GM23338 (cell line): ENCODE data around the gene ADAMTS7. TPM values are rescaled to one million over a fixed set of nuclear protein-coding genes. Genes with fewer than 3 reads are reported as not detected.
A peak's percentile ranks its signal among the peaks of the same experiment; 100 is the strongest.
"Not testable (repeated sequence)": the region's sequence is repeated elsewhere in the genome, so short reads cannot be mapped to it uniquely, and the experiment has no call there.

Experiments
- ATAC-seq: fragments of 200-7000 bp; cut with Tn5 transposase; 3 replicates; pipeline ENCODE4 v1.9.1; 2020
- DNase-seq: peaks from one replicate; pipeline ENCODE4 v3.0.0-alpha.2; 2015; ENCODE audit warnings: low spot score
- H2AFZ ChIP-seq: fragments of 200-600 bp; sonication (generic); 2 replicates; pipeline ENCODE4 v1.8.0; 2016; ENCODE audit warnings: antibody characterized with exemption, mild to moderate bottlenecking, moderate library complexity
- H3F3A ChIP-seq: fragments of 200-600 bp; sonication (generic); replicated peaks from 2 replicates; pipeline ENCODE4 v1.8.0; 2017; ENCODE audit warnings: antibody characterized with exemption, mixed run types, low read depth
- H3K27ac ChIP-seq: fragments of 200-600 bp; sonication (generic); 2 replicates; pipeline ENCODE4 v1.6.1; 2016; ENCODE audit warnings: low read depth
- H3K27me3 ChIP-seq: fragments of 200-600 bp; sonication (generic); 2 replicates; pipeline ENCODE4 v1.8.0; 2016; ENCODE audit warnings: mild to moderate bottlenecking, mixed run types, moderate library complexity; ENCODE audit not compliant: insufficient read depth
- H3K36me3 ChIP-seq: fragments of 200-600 bp; sonication (generic); 2 replicates; pipeline ENCODE4 v1.8.0; 2016; ENCODE audit warnings: mild to moderate bottlenecking; ENCODE audit not compliant: insufficient read depth
- H3K4me1 ChIP-seq: fragments of 200-600 bp; sonication (generic); 2 replicates; pipeline ENCODE4 v1.8.0; 2016; ENCODE audit warnings: mild to moderate bottlenecking, moderate library complexity; ENCODE audit not compliant: insufficient read depth
- H3K4me2 ChIP-seq: fragments of 200-600 bp; sonication (generic); 2 replicates; pipeline ENCODE4 v1.7.1; 2017; ENCODE audit warnings: mixed run types
- H3K4me3 ChIP-seq: fragments of 200-600 bp; sonication (generic); 2 replicates; pipeline ENCODE4 v1.6.1; 2016; ENCODE audit warnings: mixed run types
- H3K79me2 ChIP-seq: fragments of 200-600 bp; sonication (generic); replicated peaks from 2 replicates; pipeline ENCODE4 v1.8.0; 2017; ENCODE audit warnings: mild to moderate bottlenecking; ENCODE audit not compliant: insufficient read depth
- H3K9me2 ChIP-seq: fragments of 200-600 bp; sonication (generic); 2 replicates; pipeline ENCODE4 v1.8.0; 2017; ENCODE audit not compliant: insufficient read depth
- H4K20me1 ChIP-seq: fragments of 200-600 bp; sonication (generic); replicated peaks from 2 replicates; pipeline ENCODE4 v1.8.0; 2017; ENCODE audit warnings: mild to moderate bottlenecking; ENCODE audit not compliant: insufficient read depth
- H3K27ac Mint-ChIP-seq: 2 replicates; pipeline ENCODE4 v1.8.0; 2020; ENCODE audit warnings: inconsistent platforms, mild to moderate bottlenecking, moderate library complexity, mixed read lengths
- H3K27me3 Mint-ChIP-seq: 3 replicates; pipeline ENCODE4 v1.8.0; 2022; ENCODE audit warnings: low read depth, mild to moderate bottlenecking, moderate library complexity, mixed read lengths, inconsistent platforms; ENCODE audit not compliant: insufficient read depth, poor library complexity
- H3K36me3 Mint-ChIP-seq: 3 replicates; pipeline ENCODE4 v1.8.0; 2021; ENCODE audit warnings: low read depth, mild to moderate bottlenecking, inconsistent platforms, moderate library complexity, mixed read lengths
- H3K4me1 Mint-ChIP-seq: 3 replicates; pipeline ENCODE4 v1.8.0; 2020; ENCODE audit warnings: mild to moderate bottlenecking, inconsistent platforms, mixed read lengths
- H3K4me3 Mint-ChIP-seq: 3 replicates; pipeline ENCODE4 v1.8.0; 2021; ENCODE audit warnings: moderate library complexity, mild to moderate bottlenecking, inconsistent platforms, mixed read lengths
- H3K9me3 Mint-ChIP-seq: 3 replicates; pipeline ENCODE4 v1.8.0; 2020; ENCODE audit warnings: moderate library complexity, mild to moderate bottlenecking, inconsistent platforms, mixed read lengths
- polyA plus RNA-seq: library from polyadenylated mRNA; unstranded; fragments of >200 nt; fragmentation: Nextera tagmentation; extraction: Ambion mirVana; gene quantifications from 2 replicates; pipeline ENCODE4 v1.2.1, GENCODE V29; 2016
- total RNA-seq: library from RNA; depleted of rRNA; stranded (reverse); fragments of >200 nt; shearing (Covaris generic); gene quantifications from 2 replicates; pipeline ENCODE4 v1.2.3, GENCODE V29; 2014
- TF ChIP-seq, protein P1 (sequence below), 2 experiments: fragments of 200-600 bp in 1 of 2; sonication (generic) in 1 of 2; conservative IDR thresholded peaks; 2 replicates each; pipeline versions ENCODE4 v1.5.1 to v1.6.1; 2016 to 2017; ENCODE audit warnings: antibody characterized with exemption in 2 of 2, low read depth in 2 of 2, mild to moderate bottlenecking in 2 of 2, moderate library complexity in 1 of 2

The ADAMTS7 gene
- total and polyA plus RNA-seq, 2 experiments from 2014 or later, result 11.6 to 52.7 TPM

DNA sequence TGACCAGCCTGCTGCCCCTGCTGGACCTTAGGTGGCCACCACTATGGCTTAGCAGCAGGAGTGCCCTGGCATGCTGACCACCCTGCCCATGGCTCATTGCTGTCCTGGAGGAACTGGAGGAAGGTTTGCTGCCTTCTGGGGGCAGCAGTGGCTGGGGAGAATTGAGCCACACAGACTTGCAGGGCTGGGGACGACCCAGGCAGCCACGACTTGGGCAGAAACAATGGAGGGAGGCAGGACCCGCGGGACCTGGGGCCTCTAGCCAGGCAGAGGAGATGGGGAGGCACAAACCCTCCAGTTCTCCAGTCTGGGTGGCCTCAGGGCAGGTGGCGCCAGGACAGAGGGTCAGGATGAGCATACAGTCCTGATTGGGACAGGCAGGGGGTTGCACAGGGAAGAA, 32.8 kb downstream of the ADAMTS7 start (continued):
- TF ChIP-seq, protein P1, sequence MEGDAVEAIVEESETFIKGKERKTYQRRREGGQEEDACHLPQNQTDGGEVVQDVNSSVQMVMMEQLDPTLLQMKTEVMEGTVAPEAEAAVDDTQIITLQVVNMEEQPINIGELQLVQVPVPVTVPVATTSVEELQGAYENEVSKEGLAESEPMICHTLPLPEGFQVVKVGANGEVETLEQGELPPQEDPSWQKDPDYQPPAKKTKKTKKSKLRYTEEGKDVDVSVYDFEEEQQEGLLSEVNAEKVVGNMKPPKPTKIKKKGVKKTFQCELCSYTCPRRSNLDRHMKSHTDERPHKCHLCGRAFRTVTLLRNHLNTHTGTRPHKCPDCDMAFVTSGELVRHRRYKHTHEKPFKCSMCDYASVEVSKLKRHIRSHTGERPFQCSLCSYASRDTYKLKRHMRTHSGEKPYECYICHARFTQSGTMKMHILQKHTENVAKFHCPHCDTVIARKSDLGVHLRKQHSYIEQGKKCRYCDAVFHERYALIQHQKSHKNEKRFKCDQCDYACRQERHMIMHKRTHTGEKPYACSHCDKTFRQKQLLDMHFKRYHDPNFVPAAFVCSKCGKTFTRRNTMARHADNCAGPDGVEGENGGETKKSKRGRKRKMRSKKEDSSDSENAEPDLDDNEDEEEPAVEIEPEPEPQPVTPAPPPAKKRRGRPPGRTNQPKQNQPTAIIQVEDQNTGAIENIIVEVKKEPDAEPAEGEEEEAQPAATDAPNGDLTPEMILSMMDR (conservative IDR thresholded peaks at IDR 0.05; ENCODE audit: low read depth in 2 of 2), result no peak

DNA sequence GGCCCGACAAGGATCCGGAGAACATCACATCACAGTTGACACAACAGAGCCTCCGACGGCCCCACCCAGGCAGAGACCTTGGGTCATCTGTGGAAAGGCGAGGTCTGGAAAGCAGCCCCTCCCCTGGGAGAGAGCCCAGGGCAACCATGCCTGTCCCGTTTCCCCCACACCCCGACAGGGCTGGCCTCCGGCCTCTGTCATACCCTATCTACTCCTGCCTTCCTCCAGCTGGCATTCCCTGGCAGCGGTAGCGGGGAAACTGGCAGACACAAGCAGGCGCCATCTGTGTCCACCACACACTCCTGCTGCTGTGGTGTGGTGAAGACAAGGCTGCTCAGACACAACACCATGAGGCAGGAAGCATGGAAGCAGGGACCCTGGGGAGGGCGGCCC, 33.3 kb downstream of the ADAMTS7 start:
- H4K20me1 ChIP-seq, H3K27ac Mint-ChIP-seq, H3K79me2 ChIP-seq, H3K27ac ChIP-seq, H3K4me2 ChIP-seq, H3K27me3 ChIP-seq, H3K36me3 Mint-ChIP-seq, H2AFZ ChIP-seq, H3K4me1 ChIP-seq, H3K4me1 Mint-ChIP-seq, DNase-seq, H3F3A ChIP-seq, H3K9me3 Mint-ChIP-seq, H3K9me2 ChIP-seq, ATAC-seq, H3K36me3 ChIP-seq, H3K4me3 Mint-ChIP-seq, H3K4me3 ChIP-seq, H3K27me3 Mint-ChIP-seq: not testable (repeated sequence)

DNA sequence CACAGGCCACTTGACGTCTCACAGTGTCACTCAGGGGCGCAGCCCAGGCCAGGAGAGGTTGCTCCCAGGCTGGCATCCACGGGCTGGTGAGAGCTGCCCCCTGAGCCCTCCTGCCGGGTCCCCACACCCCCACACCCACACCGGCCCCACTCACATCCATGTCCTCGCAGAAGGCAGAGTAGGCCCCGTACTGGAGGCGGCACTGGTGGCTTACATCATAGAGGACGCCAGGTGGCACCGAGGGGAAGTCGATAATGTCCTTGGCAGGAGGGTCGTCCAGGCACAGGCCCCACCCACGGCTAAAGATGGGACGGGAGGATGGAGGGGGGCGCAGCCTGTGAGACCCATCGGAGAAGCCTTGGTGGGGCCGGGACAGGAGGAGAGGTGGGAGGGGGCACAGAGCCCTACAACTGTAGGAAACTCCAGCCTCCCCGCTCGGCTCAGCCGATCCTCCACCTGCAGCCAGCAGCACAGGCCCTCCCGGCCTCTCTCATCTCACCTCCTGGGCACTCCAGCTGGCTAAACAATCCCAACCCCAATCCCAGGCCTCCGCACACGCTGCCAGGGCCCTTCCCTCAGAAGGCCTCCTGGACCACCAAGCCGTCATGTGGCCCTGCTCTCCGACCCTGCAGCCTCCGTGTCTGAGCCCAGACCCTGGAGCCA, 33.8 kb downstream of the ADAMTS7 start:
- H3F3A ChIP-seq, H2AFZ ChIP-seq, H3K27ac Mint-ChIP-seq, H3K4me3 Mint-ChIP-seq, H3K36me3 Mint-ChIP-seq, H3K4me2 ChIP-seq, DNase-seq, H3K4me3 ChIP-seq, H3K27me3 Mint-ChIP-seq, H3K9me2 ChIP-seq, H3K4me1 ChIP-seq, H4K20me1 ChIP-seq, ATAC-seq, H3K4me1 Mint-ChIP-seq, H3K79me2 ChIP-seq, H3K27me3 ChIP-seq, H3K27ac ChIP-seq, H3K9me3 Mint-ChIP-seq, H3K36me3 ChIP-seq: not testable (repeated sequence)
- TF ChIP-seq, protein P1 (conservative IDR thresholded peaks at IDR 0.05; ENCODE audit: low read depth in 2 of 2), result peak in 1 of 2 experiments; percentile 14; a peak in 1 of 4 replicates

DNA sequence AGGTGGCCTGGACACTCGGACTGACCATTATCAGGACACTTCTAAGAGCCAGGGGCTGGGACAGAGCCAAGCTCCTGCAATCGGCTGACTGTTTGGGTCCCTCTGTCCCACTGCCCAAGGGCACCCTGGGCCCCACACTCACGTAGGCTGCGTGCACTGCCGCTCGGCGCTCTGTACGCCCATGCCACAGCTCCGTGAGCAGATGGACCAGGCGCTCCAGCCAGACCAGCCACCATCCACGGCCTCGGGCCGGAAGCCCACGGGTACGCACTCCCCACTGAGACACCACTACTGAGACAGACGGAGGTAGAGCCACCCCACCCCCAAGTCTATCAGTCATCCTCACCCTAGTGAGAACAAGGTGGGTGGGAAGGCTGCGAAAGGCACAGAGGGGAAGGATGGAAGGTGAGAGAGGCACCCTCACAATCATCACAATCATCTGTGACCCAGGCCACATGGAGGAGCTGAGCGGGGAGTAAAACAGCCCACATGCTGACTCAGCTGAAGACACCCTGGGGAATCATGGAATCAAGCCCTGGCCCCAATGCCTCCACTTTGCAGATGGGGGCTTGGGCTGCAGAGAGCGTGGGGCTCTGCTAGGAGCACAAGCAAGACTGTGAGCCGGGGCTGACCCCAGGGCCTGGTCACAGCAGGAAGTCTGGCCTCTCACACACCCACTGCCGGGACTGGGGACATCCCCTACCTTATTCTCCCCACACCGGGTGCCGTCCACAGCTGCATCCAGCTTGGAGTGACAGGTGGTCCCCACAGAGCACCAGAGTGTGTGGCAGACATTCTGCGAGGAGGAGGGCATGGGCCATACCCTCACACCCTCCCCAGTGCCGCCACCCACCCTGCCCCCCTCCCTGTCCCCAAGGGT, 35.0 kb downstream of the ADAMTS7 start:
- H3K4me3 ChIP-seq, H3K27ac ChIP-seq, H3K27ac Mint-ChIP-seq, H3K36me3 Mint-ChIP-seq, H3K27me3 Mint-ChIP-seq, H3K79me2 ChIP-seq, DNase-seq, H3K4me1 ChIP-seq, H3K9me3 Mint-ChIP-seq, H3K4me1 Mint-ChIP-seq, H2AFZ ChIP-seq, H3K4me3 Mint-ChIP-seq, H3K9me2 ChIP-seq, H3F3A ChIP-seq, ATAC-seq, H3K27me3 ChIP-seq, H3K36me3 ChIP-seq, H4K20me1 ChIP-seq, H3K4me2 ChIP-seq: not testable (repeated sequence)
